NCI-H2107 (cell line): Measurements from ENCODE around the gene C1RL.

Experiments used
- DNase-seq: peaks from one replicate; lab custom pipeline; 2025; lab: John Stamatoyannopoulos, UW

Gene C1RL

GRCh38 chr12:7136676-7137075 is 27.7 kb upstream of the C1RL start:
- DNase-seq: no peak

GRCh38 chr12:7136071-7136470 is 27.1 kb upstream of the C1RL start:
- no peak for DNase-seq

GRCh38 chr12:7134396-7135166 is 25.6 kb upstream of the C1RL start:
- no peak for DNase-seq

GRCh38 chr12:7131502-7131866 is 22.5 kb upstream of the C1RL start:
- DNase-seq: no peak

GRCh38 chr12:7130701-7131501 is 21.9 kb upstream of the C1RL start:
- peak; percentile 25 for DNase-seq

- peak; percentile 82 for DNase-seq
These were observed 21.1 kb upstream of the C1RL start, which contains the start of gene CLSTN3 for GRCh38 chr12:7129872-7130691. Gene CLSTN3 (plus strand): TSS chr12:7130371. CDS start chr12:7130649, 278 bp downstream.

GRCh38 chr12:7129287-7129871 is 20.4 kb upstream of the C1RL start:
- DNase-seq: no peak

- no peak for DNase-seq
These were observed 19.8 kb upstream of the C1RL start, which contains the start of gene RBP5 for GRCh38 chr12:7128681-7129286. Gene RBP5 (minus strand): TSS chr12:7128889. CDS start chr12:7128775, 114 bp downstream.

- no peak for DNase-seq
These were observed 19.1 kb upstream of the C1RL start for GRCh38 chr12:7127916-7128626.

GRCh38 chr12:7125632-7126227 is 16.7 kb upstream of the C1RL start:
- DNase-seq: no peak

GRCh38 chr12:7123806-7124522 is 14.9 kb upstream of the C1RL start:
- no peak for DNase-seq

GRCh38 chr12:7122811-7123769 is 14.1 kb upstream of the C1RL start:
- DNase-seq: no peak

- DNase-seq: no peak
These were observed 12.3 kb upstream of the C1RL start for GRCh38 chr12:7121324-7121723.

GRCh38 chr12:7120166-7120565 is 11.2 kb upstream of the C1RL start:
- DNase-seq: no peak

- no peak for DNase-seq
These were observed 9.9 kb upstream of the C1RL start for GRCh38 chr12:7118881-7119280.

GRCh38 chr12:7117670-7118069 is 8.7 kb upstream of the C1RL start:
- no peak for DNase-seq

GRCh38 chr12:7116916-7117315 is 7.9 kb upstream of the C1RL start:
- no peak for DNase-seq

GRCh38 chr12:7116196-7116595 is 7.2 kb upstream of the C1RL start:
- no peak for DNase-seq

- no peak for DNase-seq
These were observed 5.8 kb upstream of the C1RL start for GRCh38 chr12:7114851-7115250.
